Activated CD8-positive, alpha-beta memory T cell treated with anti-CD3 and anti-CD28 coated beads, Interleukin-2, amount 10 ng/mL, durations not matched to agents 7 days and 5 days (primary cell): ENCODE results near the gene ZFP90. TPM values are rescaled to one million over a fixed set of nuclear protein-coding genes. Genes with fewer than 3 reads are reported as not detected.

Source experiments
- ATAC-seq: fragments of 150-1000 bp; cut with Tn5 transposase; one replicate; pipeline ENCODE4 v1.10.0; 2021; ENCODE audit warnings: moderate library complexity
- CTCF ChIA-PET: fragments of 350-600 bp; sonication (Branson Sonifier 250); formaldehyde crosslinking; loops from one replicate; lab custom pipeline; 2021; ENCODE audit warnings: antibody characterized with exemption; lab: Charles Lee
- DNase-seq: peaks from one replicate; pipeline ENCODE4 v3.0.0-alpha.2; 2020
- H3K27ac Mint-ChIP-seq: one replicate; pipeline ENCODE4 v1.8.0; 2021; ENCODE audit warnings: mild to moderate bottlenecking, mixed read lengths
- H3K27me3 Mint-ChIP-seq: one replicate; pipeline ENCODE4 v1.8.0; 2021; ENCODE audit warnings: mixed read lengths
- H3K36me3 Mint-ChIP-seq: one replicate; pipeline ENCODE4 v1.8.0; 2021; ENCODE audit warnings: mild to moderate bottlenecking, mixed read lengths
- H3K4me1 Mint-ChIP-seq: one replicate; pipeline ENCODE4 v1.8.0; 2021; ENCODE audit warnings: mixed read lengths
- H3K4me3 Mint-ChIP-seq: one replicate; pipeline ENCODE4 v1.8.0; 2021; ENCODE audit warnings: mild to moderate bottlenecking, moderate library complexity, mixed read lengths
- H3K9me3 Mint-ChIP-seq: one replicate; pipeline ENCODE4 v1.8.0; 2022; ENCODE audit warnings: low read depth, mixed read lengths
- total RNA-seq, 2 experiments: library from RNA; stranded (reverse); gene quantifications; one replicate each; pipeline ENCODE4 v1.2.3, GENCODE V29; 2021

ZFP90 gene
- total RNA-seq, 2 experiments from 2014 or later = 28.8 to 32.1 TPM

GRCh38 chr16:68563631-68564381, 24.7 kb downstream of the ZFP90 start:
- ATAC-seq = no peak
- DNase-seq = no peak
- H3K4me1 Mint-ChIP-seq = no peaks in the 10 kb centered on the region
- no peak overlapping the region for H3K27ac Mint-ChIP-seq
- no peak overlapping the region for H3K4me3 Mint-ChIP-seq
- CTCF ChIA-PET = interaction anchor here (0.6 to 2.1 kb wide), 3 partner anchors 24 to 115 kb away, joined by 3 to 8 read pairs (median 3); partner anchors contain the start of gene ZFP90
- peaks cover 82% of the 10 kb centered on the region for H3K36me3 Mint-ChIP-seq
- H3K9me3 Mint-ChIP-seq = peaks cover 66% of the 10 kb centered on the region
- no peaks in the 10 kb centered on the region for H3K27me3 Mint-ChIP-seq

DNA sequence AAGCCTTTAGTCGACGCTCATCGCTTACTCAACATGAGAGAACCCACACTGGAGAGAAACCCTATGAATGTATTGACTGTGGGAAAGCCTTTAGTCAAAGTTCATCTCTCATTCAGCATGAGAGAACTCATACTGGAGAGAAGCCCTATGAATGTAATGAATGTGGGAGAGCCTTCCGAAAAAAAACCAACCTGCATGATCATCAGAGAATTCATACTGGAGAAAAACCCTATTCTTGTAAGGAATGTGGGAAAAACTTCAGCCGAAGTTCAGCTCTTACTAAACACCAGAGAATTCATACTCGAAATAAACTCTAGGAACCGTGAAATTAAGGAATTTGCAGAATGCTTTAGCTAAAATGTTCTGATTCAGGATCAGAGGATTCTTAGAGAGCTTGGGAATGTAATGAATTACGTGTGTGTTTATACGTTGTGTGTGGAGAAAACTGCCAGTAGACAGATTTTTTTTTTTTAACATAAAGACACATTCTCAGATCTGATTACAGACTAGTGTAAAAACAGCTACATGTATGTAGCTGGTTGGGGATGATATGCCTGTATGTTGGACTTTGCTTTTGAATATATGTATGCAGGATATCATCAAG, 25.4 kb downstream of the ZFP90 start:
- Mint-ChIP-seq H3K36me3 (peaks cover 78% of the 10 kb centered on the region), H3K4me1 (no peaks in the 10 kb centered on the region), H3K4me3 (no peak overlapping the region), H3K27me3 (no peaks in the 10 kb centered on the region), H3K9me3 (peaks cover 61% of the 10 kb centered on the region), H3K27ac (no peak overlapping the region)
- DNase-seq (no peak), ATAC-seq (no peak)
- CTCF ChIA-PET = interaction anchor here (0.6 to 2.1 kb wide), 3 partner anchors 25 to 114 kb away, joined by 3 to 8 read pairs (median 3); partner anchors contain the start of gene ZFP90

DNA sequence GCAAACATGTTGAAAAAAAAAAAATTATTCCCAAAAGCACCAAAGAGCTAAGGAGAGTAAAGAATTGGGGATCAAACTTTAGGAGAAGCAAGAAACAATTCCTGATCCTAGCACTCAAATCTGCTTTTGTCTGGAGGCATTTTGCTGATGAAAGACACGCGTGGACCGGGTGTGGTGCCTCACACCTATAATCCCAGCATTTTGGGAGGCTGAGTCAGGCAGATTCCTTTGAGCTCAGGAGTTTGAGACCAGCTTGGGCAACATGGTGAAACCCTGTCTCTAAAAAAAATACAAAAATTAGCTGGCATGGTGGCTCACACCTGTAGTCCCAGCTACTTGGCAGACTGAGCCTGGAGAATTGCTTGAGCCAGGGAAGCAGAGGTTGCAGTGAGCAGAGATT, 35.4 kb downstream of the ZFP90 start:
- CTCF ChIA-PET = interaction anchor here (0.6 to 2.3 kb wide), 3 partner anchors 17 to 104 kb away, joined by 3 to 9 read pairs (median 3); no protein-coding TSS in a partner anchor
- ATAC-seq (no peak), DNase-seq (no peak)
- Mint-ChIP-seq H3K4me1 (no peaks in the 10 kb centered on the region), H3K27me3 (no peaks in the 10 kb centered on the region), H3K36me3 (peaks cover 52% of the 10 kb centered on the region), H3K9me3 (peaks cover 30% of the 10 kb centered on the region), H3K27ac (no peak overlapping the region), H3K4me3 (no peak overlapping the region)

GRCh38 chr16:68575082-68575481, 36.0 kb downstream of the ZFP90 start:
- Mint-ChIP-seq H3K9me3 (peaks cover 25% of the 10 kb centered on the region), H3K27ac (no peak overlapping the region), H3K27me3 (no peaks in the 10 kb centered on the region), H3K4me3 (no peak overlapping the region), H3K36me3 (peaks cover 47% of the 10 kb centered on the region), H3K4me1 (no peaks in the 10 kb centered on the region)
- no peak for ATAC-seq
- CTCF ChIA-PET = interaction anchor here (0.6 to 2.3 kb wide), 3 partner anchors 16 to 105 kb away, joined by 3 to 9 read pairs (median 3); no protein-coding TSS in a partner anchor
- DNase-seq = no peak

GRCh38 chr16:68577352-68577853, 38.3 kb downstream of the ZFP90 start:
- Mint-ChIP-seq H3K36me3 (peaks cover 32% of the 10 kb centered on the region), H3K27me3 (no peaks in the 10 kb centered on the region), H3K4me1 (no peaks in the 10 kb centered on the region), H3K9me3 (peaks cover 11% of the 10 kb centered on the region), H3K4me3 (no peak overlapping the region), H3K27ac (no peak overlapping the region)
- no peak for DNase-seq
- CTCF ChIA-PET = interaction anchor here (1.0 to 2.0 kb wide), 3 partner anchors 13 to 57 kb away, joined by 3 to 9 read pairs (median 3); no protein-coding TSS in a partner anchor
- no peak for ATAC-seq

- Mint-ChIP-seq H3K4me1 (peaks cover 2% of the 10 kb centered on the region), H3K4me3 (no peak overlapping the region), H3K9me3 (peaks cover 5% of the 10 kb centered on the region), H3K36me3 (peaks cover 9% of the 10 kb centered on the region), H3K27ac (no peak overlapping the region), H3K27me3 (peaks cover 2% of the 10 kb centered on the region)
- DNase-seq (peak; percentile 67), ATAC-seq (peak; percentile 74)
- CTCF ChIA-PET = interaction anchor here (0.6 to 3.3 kb wide), 26 partner anchors 9 to 1732 kb away, joined by 3 to 38 read pairs (median 4); partner anchors contain the start of genes HAS3, TANGO6 and ZFP90
These were observed 51.3 kb downstream of the ZFP90 start for GRCh38 chr16:68590201-68590994.

- H3K4me1 Mint-ChIP-seq = peaks cover 2% of the 10 kb centered on the region
- CTCF ChIA-PET = interaction anchor here (0.9 to 3.3 kb wide), 6 partner anchors 19 to 693 kb away, joined by 3 to 38 read pairs (median 8); no protein-coding TSS in a partner anchor
These were observed 53.6 kb downstream of the ZFP90 start for GRCh38 chr16:68592466-68593337.

DNA sequence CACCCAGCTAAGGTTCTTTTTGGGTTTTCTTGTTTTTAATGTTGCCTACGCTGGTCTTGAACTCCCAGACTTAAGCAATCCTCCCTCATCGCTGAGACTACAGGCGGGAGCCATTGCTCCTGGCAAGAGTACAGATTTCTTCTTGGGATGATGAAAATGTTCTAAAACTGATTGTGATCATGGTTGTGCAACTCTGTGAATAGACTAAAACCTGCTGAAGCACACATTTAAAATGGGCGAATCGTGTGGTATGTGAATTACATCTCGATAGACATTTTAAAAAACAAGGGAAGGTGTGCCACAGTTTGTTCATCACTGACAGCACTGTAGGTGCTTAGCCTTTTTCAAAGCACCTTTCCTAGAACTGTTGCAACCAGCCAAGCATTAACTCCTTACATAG, 57.2 kb downstream of the ZFP90 start:
- Mint-ChIP-seq H3K27ac (no peak overlapping the region), H3K4me1 (no peaks in the 10 kb centered on the region), H3K36me3 (peaks cover 7% of the 10 kb centered on the region), H3K4me3 (no peak overlapping the region), H3K27me3 (no peaks in the 10 kb centered on the region), H3K9me3 (peaks cover 5% of the 10 kb centered on the region)
- ATAC-seq (no peak), DNase-seq (no peak)
- CTCF ChIA-PET = no interaction called here

More at GRCh38 chr16:68592466-68593337, 53.6 kb downstream of the ZFP90 start:
- Mint-ChIP-seq H3K4me3 (no peak overlapping the region), H3K27ac (no peak overlapping the region), H3K9me3 (peaks cover 5% of the 10 kb centered on the region), H3K36me3 (peaks cover 9% of the 10 kb centered on the region), H3K27me3 (peaks cover 2% of the 10 kb centered on the region)
- DNase-seq (no peak), ATAC-seq (no peak)

- Mint-ChIP-seq H3K4me1 (no peaks in the 10 kb centered on the region), H3K36me3 (no peaks in the 10 kb centered on the region), H3K27ac (no peak overlapping the region), H3K9me3 (peaks cover 2% of the 10 kb centered on the region), H3K27me3 (no peaks in the 10 kb centered on the region), H3K4me3 (no peak overlapping the region)
- DNase-seq (no peak), ATAC-seq (no peak)
- CTCF ChIA-PET = interaction anchor here (1.6 kb wide), 1 partner anchor 9 kb away, joined by 6 read pairs; no protein-coding TSS in a partner anchor
These were observed 60.5 kb downstream of the ZFP90 start for GRCh38 chr16:68599586-68599985.

- no peak overlapping the region for H3K4me3 Mint-ChIP-seq
- H3K27me3 Mint-ChIP-seq = no peaks in the 10 kb centered on the region
- ATAC-seq (no peak), DNase-seq (no peak)
- H3K36me3 Mint-ChIP-seq = no peaks in the 10 kb centered on the region
- no peaks in the 10 kb centered on the region for H3K4me1 Mint-ChIP-seq
- no peak overlapping the region for H3K27ac Mint-ChIP-seq
- H3K9me3 Mint-ChIP-seq = peaks cover 5% of the 10 kb centered on the region
- CTCF ChIA-PET = interaction anchor here (0.8 to 2.1 kb wide), 4 partner anchors 9 to 242 kb away, joined by 3 to 5 read pairs (median 3); no protein-coding TSS in a partner anchor
These were observed 66.7 kb downstream of the ZFP90 start for GRCh38 chr16:68605746-68606145.

DNA sequence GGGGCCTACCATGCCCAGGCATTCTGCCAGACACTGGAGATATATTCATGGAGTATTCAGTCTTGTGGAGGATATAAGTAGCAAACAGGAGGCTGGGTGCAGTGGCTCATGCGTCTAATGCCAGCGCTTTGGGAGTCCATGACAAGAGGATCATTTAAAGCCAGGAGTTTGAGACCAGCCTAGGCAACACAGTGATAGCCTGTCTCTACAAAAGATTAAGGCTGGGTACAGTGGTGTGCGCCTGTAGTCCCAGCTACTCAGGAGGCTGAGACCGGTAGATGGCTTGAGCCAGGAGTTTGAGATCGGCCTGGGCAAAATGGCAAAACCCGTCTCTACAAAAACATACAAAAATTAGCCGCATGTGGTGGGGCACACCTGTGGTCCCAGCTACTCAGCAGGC, 68.4 kb downstream of the ZFP90 start:
- CTCF ChIA-PET = interaction anchor here (1.4 kb wide), 1 partner anchor 78 kb away, joined by 4 read pairs; no protein-coding TSS in a partner anchor

GRCh38 chr16:68608330-68608729, 69.2 kb downstream of the ZFP90 start:
- H3K27me3 Mint-ChIP-seq = no peaks in the 10 kb centered on the region
- H3K4me3 Mint-ChIP-seq = no peak overlapping the region
- CTCF ChIA-PET = interaction anchor here (1.4 kb wide), 1 partner anchor 79 kb away, joined by 4 read pairs; no protein-coding TSS in a partner anchor
- peaks cover 7% of the 10 kb centered on the region for H3K9me3 Mint-ChIP-seq
- peaks cover 1% of the 10 kb centered on the region for H3K36me3 Mint-ChIP-seq
- ATAC-seq (no peak), DNase-seq (no peak)
- no peak overlapping the region for H3K27ac Mint-ChIP-seq
- no peaks in the 10 kb centered on the region for H3K4me1 Mint-ChIP-seq

More for the DNA sequence above, 68.4 kb downstream of the ZFP90 start:
- peaks cover 1% of the 10 kb centered on the region for H3K36me3 Mint-ChIP-seq
- H3K4me3 Mint-ChIP-seq = no peak overlapping the region
- DNase-seq = no peak
- H3K4me1 Mint-ChIP-seq = no peaks in the 10 kb centered on the region
- ATAC-seq = no peak
- peaks cover 7% of the 10 kb centered on the region for H3K9me3 Mint-ChIP-seq
- no peak overlapping the region for H3K27ac Mint-ChIP-seq
- H3K27me3 Mint-ChIP-seq = no peaks in the 10 kb centered on the region
